ENCODE measurements around the gene TRIP10.
A peak's percentile ranks its signal among the peaks of the same experiment; 100 is the strongest.
"Not testable (repeated sequence)": the region's sequence is repeated elsewhere in the genome, so short reads cannot be mapped to it uniquely, and the experiment has no call there.

TRIP10 gene

DNA sequence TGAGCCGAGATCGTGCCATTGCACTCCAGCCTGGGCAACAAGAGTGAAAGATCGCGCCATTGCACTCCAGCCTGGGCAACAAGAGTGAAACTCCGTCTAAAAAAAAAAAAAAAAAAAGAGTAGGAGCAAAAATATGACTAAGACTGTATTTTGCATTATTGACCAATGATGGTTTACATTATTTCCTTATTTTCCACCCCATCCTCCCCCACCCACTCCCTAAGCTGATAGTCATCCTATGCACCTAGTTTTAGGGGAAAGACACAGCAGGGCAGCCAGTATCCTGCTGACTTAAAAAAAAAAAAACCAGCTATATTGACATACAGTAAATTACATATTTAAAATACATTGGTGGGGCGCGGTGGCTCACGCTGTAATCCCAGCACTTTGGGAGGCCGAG is 58.2 kb downstream of the TRIP10 start:
- DNase-seq (ENCODE audit: low spot score), result no peak

GRCh38 chr19:6800160-6800790 is 60.8 kb downstream of the TRIP10 start:
- not testable (repeated sequence) for DNase-seq (ENCODE audit: low spot score)

DNA sequence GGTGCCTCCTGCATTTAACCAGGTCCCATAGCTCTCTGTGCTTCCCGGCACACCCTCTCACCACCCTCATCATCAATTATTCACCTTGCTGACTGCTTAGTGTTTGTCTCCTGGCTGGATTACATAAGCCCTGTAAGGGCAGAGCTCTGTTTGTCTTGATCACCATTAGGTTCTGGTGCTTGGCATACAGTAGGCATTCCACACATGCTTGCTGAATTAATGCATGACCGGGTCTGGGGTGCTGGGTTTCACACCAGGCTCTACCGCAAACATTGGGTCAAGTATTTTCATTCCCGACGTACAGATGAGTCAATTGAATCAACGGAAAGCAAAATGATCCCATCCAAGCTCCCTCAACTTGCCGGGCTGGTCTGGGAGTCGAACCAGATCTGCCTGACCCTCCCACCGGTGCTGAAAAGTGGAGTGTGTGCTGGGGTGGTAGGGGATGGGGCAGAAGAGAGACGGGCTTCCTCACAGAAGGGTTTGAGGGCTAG is 61.6 kb downstream of the TRIP10 start:
- peak; percentile 52 for DNase-seq (ENCODE audit: low spot score)

Data from AG20443 (cell line).